ENCODE data around the gene OPALIN.

The OPALIN gene

GRCh38 chr10:96358851-96359540 lies at the start of gene OPALIN:
TSS of gene OPALIN (minus strand) at chr10:96359002. CDS start at chr10:96358896, 106 bp downstream.
- no peak for DNase-seq (ENCODE audit: low read depth in 2 of 2)

- no peak for DNase-seq (ENCODE audit: low read depth in 2 of 2)
Observed at GRCh38 chr10:96408201-96408600, 49.4 kb upstream of the OPALIN start.

GRCh38 chr10:96407560-96408069 lies 48.8 kb upstream of the OPALIN start:
- no peak for DNase-seq (ENCODE audit: low read depth in 2 of 2)

- no peak for DNase-seq (ENCODE audit: low read depth in 2 of 2)
Observed at GRCh38 chr10:96406091-96406490, 47.3 kb upstream of the OPALIN start.

GRCh38 chr10:96402417-96403305 lies 43.9 kb upstream of the OPALIN start:
- no peak for DNase-seq (ENCODE audit: low read depth in 2 of 2)

GRCh38 chr10:96401036-96401435 lies 42.2 kb upstream of the OPALIN start:
- no peak for DNase-seq (ENCODE audit: low read depth in 2 of 2)

GRCh38 chr10:96400465-96400864 lies 41.7 kb upstream of the OPALIN start:
- no peak for DNase-seq (ENCODE audit: low read depth in 2 of 2)

- DNase-seq (ENCODE audit: low read depth in 2 of 2), result no peak
Observed at GRCh38 chr10:96397902-96398301, 39.1 kb upstream of the OPALIN start.

- DNase-seq (ENCODE audit: low read depth in 2 of 2), result peak; percentile 6 to 24
Observed at GRCh38 chr10:96395931-96396877, 37.4 kb upstream of the OPALIN start.

- DNase-seq (ENCODE audit: low read depth in 2 of 2), result no peak
Observed at GRCh38 chr10:96390460-96390864, 31.7 kb upstream of the OPALIN start.

GRCh38 chr10:96389785-96390184 lies 31.0 kb upstream of the OPALIN start:
- DNase-seq (ENCODE audit: low read depth in 2 of 2), result no peak

GRCh38 chr10:96387601-96388000 lies 28.8 kb upstream of the OPALIN start:
- DNase-seq (ENCODE audit: low read depth in 2 of 2), result no peak

- DNase-seq (ENCODE audit: low read depth in 2 of 2), result no peak
Observed at GRCh38 chr10:96387161-96387560, 28.4 kb upstream of the OPALIN start.

- no peak for DNase-seq (ENCODE audit: low read depth in 2 of 2)
Observed at GRCh38 chr10:96384506-96384905, 25.7 kb upstream of the OPALIN start.

GRCh38 chr10:96380821-96381220 lies 22.0 kb upstream of the OPALIN start:
- no peak for DNase-seq (ENCODE audit: low read depth in 2 of 2)

GRCh38 chr10:96379758-96380157 lies 21.0 kb upstream of the OPALIN start:
- no peak for DNase-seq (ENCODE audit: low read depth in 2 of 2)

GRCh38 chr10:96378741-96379140 lies 19.9 kb upstream of the OPALIN start:
- DNase-seq (ENCODE audit: low read depth in 2 of 2), result no peak

- no peak for DNase-seq (ENCODE audit: low read depth in 2 of 2)
Observed at GRCh38 chr10:96377816-96378294, 19.1 kb upstream of the OPALIN start.

- DNase-seq (ENCODE audit: low read depth in 2 of 2), result no peak
Observed at GRCh38 chr10:96376483-96376882, 17.7 kb upstream of the OPALIN start.

- peak; percentile 35 to 44 for DNase-seq (ENCODE audit: low read depth in 2 of 2)
Observed at GRCh38 chr10:96374985-96375830, 16.4 kb upstream of the OPALIN start.

GRCh38 chr10:96374639-96374984 lies 15.8 kb upstream of the OPALIN start:
- DNase-seq (ENCODE audit: low read depth in 2 of 2), result no peak

Data from activated CD8-positive, alpha-beta memory T cell treated with anti-CD3 and anti-CD28 coated beads for 4 hours (primary cell).